ENCODE data around the gene TSPAN7. TPM values are rescaled to one million over a fixed set of nuclear protein-coding genes. Genes with fewer than 3 reads are reported as not detected.

The TSPAN7 gene
- polyA plus RNA-seq, 1 donor: 61.9 TPM

GRCh38 chrX:38717871-38718270 is 156.5 kb downstream of the TSPAN7 start:
- Histone ChIP-seq H3K9me3 (ENCODE audit: control insufficient read depth, low read depth, low read length) (no peaks in the 10 kb centered on the region), H3K4me1 (ENCODE audit: control insufficient read depth, insufficient read depth, low read length) (no peaks in the 10 kb centered on the region), H3K4me3 (ENCODE audit: low read length) (no peak overlapping the region), H3K36me3 (ENCODE audit: control insufficient read depth, insufficient read depth, low read length) (no peaks in the 10 kb centered on the region), H3K27ac (ENCODE audit: low read length) (no peak overlapping the region), H3K27me3 (ENCODE audit: control insufficient read depth, insufficient read depth, low read length) (no peaks in the 10 kb centered on the region)
- no peak for DNase-seq
- no CpG with 5 or more reads among the region's 1 CpG for WGBS (ENCODE audit: insufficient coverage, low lambda C conversion rate)

GRCh38 chrX:38718311-38718710 is 157.0 kb downstream of the TSPAN7 start:
- no peak overlapping the region for H3K4me3 ChIP-seq (ENCODE audit: low read length)
- no peaks in the 10 kb centered on the region for H3K4me1 ChIP-seq (ENCODE audit: control insufficient read depth, insufficient read depth, low read length)
- no peak overlapping the region for H3K27ac ChIP-seq (ENCODE audit: low read length)
- no peaks in the 10 kb centered on the region for H3K36me3 ChIP-seq (ENCODE audit: control insufficient read depth, insufficient read depth, low read length)
- WGBS (ENCODE audit: insufficient coverage, low lambda C conversion rate): no CpG with 5 or more reads among the region's 1 CpG
- DNase-seq: no peak
- no peaks in the 10 kb centered on the region for H3K27me3 ChIP-seq (ENCODE audit: control insufficient read depth, insufficient read depth, low read length)
- no peaks in the 10 kb centered on the region for H3K9me3 ChIP-seq (ENCODE audit: control insufficient read depth, low read depth, low read length)

- WGBS (ENCODE audit: insufficient coverage, low lambda C conversion rate): no CpG with 5 or more reads among the region's 2 CpGs
Measured at GRCh38 chrX:38726612-38727011, 165.3 kb downstream of the TSPAN7 start.

GRCh38 chrX:38727668-38728067 is 166.3 kb downstream of the TSPAN7 start:
- DNase-seq: no peak
- Histone ChIP-seq H3K27ac (ENCODE audit: low read length) (no peak overlapping the region), H3K27me3 (ENCODE audit: control insufficient read depth, insufficient read depth, low read length) (no peaks in the 10 kb centered on the region), H3K36me3 (ENCODE audit: control insufficient read depth, insufficient read depth, low read length) (no peaks in the 10 kb centered on the region), H3K9me3 (ENCODE audit: control insufficient read depth, low read depth, low read length) (no peaks in the 10 kb centered on the region), H3K4me1 (ENCODE audit: control insufficient read depth, insufficient read depth, low read length) (no peaks in the 10 kb centered on the region), H3K4me3 (ENCODE audit: low read length) (no peak overlapping the region)
- WGBS (ENCODE audit: insufficient coverage, low lambda C conversion rate): no CpG with 5 or more reads among the region's 3 CpGs

More at GRCh38 chrX:38726612-38727011, 165.3 kb downstream of the TSPAN7 start:
- H3K9me3 ChIP-seq (ENCODE audit: control insufficient read depth, low read depth, low read length): no peaks in the 10 kb centered on the region
- H3K4me1 ChIP-seq (ENCODE audit: control insufficient read depth, insufficient read depth, low read length): no peaks in the 10 kb centered on the region
- no peaks in the 10 kb centered on the region for H3K36me3 ChIP-seq (ENCODE audit: control insufficient read depth, insufficient read depth, low read length)
- H3K4me3 ChIP-seq (ENCODE audit: low read length): no peak overlapping the region
- no peak overlapping the region for H3K27ac ChIP-seq (ENCODE audit: low read length)
- no peaks in the 10 kb centered on the region for H3K27me3 ChIP-seq (ENCODE audit: control insufficient read depth, insufficient read depth, low read length)
- no peak for DNase-seq

- Histone ChIP-seq H3K27me3 (ENCODE audit: control insufficient read depth, insufficient read depth, low read length) (no peaks in the 10 kb centered on the region), H3K36me3 (ENCODE audit: control insufficient read depth, insufficient read depth, low read length) (no peaks in the 10 kb centered on the region), H3K27ac (ENCODE audit: low read length) (no peak overlapping the region), H3K9me3 (ENCODE audit: control insufficient read depth, low read depth, low read length) (no peaks in the 10 kb centered on the region), H3K4me1 (ENCODE audit: control insufficient read depth, insufficient read depth, low read length) (no peaks in the 10 kb centered on the region), H3K4me3 (ENCODE audit: low read length) (no peak overlapping the region)
- no peak for DNase-seq
- WGBS (ENCODE audit: insufficient coverage, low lambda C conversion rate): no CpG with 5 or more reads among the region's 1 CpG
Measured at GRCh38 chrX:38732866-38733265, 171.5 kb downstream of the TSPAN7 start.

Other genes with a start within 250 kb of the TSPAN7 start
- gene RPGR, start 234.0 kb upstream of the TSPAN7 start, polyA plus RNA-seq: 15.0 TPM
- 74.5 TPM for gene OTC, start 208.9 kb upstream of the TSPAN7 start, polyA plus RNA-seq
- gene MID1IP1, start 239.9 kb downstream of the TSPAN7 start, polyA plus RNA-seq: 36.5 TPM